Measurements from ENCODE around the gene DGKZ. TPM values are rescaled to one million over a fixed set of nuclear protein-coding genes. Genes with fewer than 3 reads are reported as not detected.

Gene DGKZ
- total and polyA plus RNA-seq, 4 donors = 4.6 to 24.3 (median 14.4) TPM

DNA sequence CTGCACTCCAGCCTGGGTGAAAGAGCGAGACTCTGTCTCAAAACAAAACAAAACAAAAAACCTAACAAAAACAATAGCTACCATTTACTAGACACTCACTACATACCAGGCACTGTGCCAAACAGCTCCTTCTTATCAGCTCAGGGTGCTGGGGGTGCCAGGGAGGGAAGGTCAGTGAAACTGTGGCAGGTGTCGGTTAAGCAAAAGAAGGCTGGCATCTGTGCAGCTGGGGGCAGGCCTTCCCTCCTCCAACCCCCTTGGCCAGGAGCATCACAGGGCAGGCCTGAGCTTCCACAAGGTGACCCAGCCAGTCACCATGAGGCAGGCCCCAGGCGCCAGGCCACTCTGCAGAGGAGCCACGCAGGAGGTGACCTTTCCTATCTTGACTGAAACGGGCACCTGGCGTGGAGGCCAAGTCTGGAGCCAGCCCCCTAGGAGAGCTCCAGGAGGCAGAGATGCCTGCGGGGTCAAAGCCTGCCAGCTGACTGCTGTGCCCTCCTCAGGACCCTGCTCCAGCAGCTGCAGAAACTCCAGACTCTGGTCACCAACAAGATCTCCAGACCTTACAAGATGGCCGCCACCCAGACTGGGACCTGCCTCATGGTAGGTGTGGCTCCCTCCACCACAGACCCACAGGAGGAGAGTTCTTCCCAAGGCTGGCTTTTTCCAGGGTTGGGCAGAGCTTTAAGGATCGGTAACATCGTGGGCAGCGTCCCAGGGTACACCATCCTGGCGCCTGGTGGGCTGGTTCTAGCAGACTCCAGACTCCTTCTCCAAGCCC, 31.3 kb upstream of the DGKZ start:
- TF ChIP-seq RAD21 (IDR thresholded peaks at IDR 0.05) (no peak), SP1 (IDR thresholded peaks at IDR 0.05) (no peak), TAF1 (conservative IDR thresholded peaks at IDR 0.05) (no peak), FOXA2 (IDR thresholded peaks at IDR 0.05) (no peak), YY1 (IDR thresholded peaks at IDR 0.05) (no peak), NR2F2 (IDR thresholded peaks at IDR 0.05) (no peak), HNF4G (IDR thresholded peaks at IDR 0.05) (no peak), FOXA1 (IDR thresholded peaks at IDR 0.05) (no peak), HNF4A (conservative IDR thresholded peaks at IDR 0.05) (no peak), RXRA (IDR thresholded peaks at IDR 0.05) (no peak)
- TF ChIP-seq, protein P1, sequence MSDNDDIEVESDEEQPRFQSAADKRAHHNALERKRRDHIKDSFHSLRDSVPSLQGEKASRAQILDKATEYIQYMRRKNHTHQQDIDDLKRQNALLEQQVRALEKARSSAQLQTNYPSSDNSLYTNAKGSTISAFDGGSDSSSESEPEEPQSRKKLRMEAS (IDR thresholded peaks at IDR 0.05) = no peak
- TF ChIP-seq, protein P2, sequence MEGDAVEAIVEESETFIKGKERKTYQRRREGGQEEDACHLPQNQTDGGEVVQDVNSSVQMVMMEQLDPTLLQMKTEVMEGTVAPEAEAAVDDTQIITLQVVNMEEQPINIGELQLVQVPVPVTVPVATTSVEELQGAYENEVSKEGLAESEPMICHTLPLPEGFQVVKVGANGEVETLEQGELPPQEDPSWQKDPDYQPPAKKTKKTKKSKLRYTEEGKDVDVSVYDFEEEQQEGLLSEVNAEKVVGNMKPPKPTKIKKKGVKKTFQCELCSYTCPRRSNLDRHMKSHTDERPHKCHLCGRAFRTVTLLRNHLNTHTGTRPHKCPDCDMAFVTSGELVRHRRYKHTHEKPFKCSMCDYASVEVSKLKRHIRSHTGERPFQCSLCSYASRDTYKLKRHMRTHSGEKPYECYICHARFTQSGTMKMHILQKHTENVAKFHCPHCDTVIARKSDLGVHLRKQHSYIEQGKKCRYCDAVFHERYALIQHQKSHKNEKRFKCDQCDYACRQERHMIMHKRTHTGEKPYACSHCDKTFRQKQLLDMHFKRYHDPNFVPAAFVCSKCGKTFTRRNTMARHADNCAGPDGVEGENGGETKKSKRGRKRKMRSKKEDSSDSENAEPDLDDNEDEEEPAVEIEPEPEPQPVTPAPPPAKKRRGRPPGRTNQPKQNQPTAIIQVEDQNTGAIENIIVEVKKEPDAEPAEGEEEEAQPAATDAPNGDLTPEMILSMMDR (IDR thresholded peaks at IDR 0.05; ENCODE audit: low read depth, low read length, missing input control) = no peak
- TF ChIP-seq, protein P3, sequence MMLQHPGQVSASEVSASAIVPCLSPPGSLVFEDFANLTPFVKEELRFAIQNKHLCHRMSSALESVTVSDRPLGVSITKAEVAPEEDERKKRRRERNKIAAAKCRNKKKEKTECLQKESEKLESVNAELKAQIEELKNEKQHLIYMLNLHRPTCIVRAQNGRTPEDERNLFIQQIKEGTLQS (IDR thresholded peaks at IDR 0.05) = no peak
- TF ChIP-seq, protein P4, sequence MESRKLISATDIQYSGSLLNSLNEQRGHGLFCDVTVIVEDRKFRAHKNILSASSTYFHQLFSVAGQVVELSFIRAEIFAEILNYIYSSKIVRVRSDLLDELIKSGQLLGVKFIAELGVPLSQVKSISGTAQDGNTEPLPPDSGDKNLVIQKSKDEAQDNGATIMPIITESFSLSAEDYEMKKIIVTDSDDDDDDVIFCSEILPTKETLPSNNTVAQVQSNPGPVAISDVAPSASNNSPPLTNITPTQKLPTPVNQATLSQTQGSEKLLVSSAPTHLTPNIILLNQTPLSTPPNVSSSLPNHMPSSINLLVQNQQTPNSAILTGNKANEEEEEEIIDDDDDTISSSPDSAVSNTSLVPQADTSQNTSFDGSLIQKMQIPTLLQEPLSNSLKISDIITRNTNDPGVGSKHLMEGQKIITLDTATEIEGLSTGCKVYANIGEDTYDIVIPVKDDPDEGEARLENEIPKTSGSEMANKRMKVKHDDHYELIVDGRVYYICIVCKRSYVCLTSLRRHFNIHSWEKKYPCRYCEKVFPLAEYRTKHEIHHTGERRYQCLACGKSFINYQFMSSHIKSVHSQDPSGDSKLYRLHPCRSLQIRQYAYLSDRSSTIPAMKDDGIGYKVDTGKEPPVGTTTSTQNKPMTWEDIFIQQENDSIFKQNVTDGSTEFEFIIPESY (IDR thresholded peaks at IDR 0.05) = no peak
- TF ChIP-seq, protein P5, sequence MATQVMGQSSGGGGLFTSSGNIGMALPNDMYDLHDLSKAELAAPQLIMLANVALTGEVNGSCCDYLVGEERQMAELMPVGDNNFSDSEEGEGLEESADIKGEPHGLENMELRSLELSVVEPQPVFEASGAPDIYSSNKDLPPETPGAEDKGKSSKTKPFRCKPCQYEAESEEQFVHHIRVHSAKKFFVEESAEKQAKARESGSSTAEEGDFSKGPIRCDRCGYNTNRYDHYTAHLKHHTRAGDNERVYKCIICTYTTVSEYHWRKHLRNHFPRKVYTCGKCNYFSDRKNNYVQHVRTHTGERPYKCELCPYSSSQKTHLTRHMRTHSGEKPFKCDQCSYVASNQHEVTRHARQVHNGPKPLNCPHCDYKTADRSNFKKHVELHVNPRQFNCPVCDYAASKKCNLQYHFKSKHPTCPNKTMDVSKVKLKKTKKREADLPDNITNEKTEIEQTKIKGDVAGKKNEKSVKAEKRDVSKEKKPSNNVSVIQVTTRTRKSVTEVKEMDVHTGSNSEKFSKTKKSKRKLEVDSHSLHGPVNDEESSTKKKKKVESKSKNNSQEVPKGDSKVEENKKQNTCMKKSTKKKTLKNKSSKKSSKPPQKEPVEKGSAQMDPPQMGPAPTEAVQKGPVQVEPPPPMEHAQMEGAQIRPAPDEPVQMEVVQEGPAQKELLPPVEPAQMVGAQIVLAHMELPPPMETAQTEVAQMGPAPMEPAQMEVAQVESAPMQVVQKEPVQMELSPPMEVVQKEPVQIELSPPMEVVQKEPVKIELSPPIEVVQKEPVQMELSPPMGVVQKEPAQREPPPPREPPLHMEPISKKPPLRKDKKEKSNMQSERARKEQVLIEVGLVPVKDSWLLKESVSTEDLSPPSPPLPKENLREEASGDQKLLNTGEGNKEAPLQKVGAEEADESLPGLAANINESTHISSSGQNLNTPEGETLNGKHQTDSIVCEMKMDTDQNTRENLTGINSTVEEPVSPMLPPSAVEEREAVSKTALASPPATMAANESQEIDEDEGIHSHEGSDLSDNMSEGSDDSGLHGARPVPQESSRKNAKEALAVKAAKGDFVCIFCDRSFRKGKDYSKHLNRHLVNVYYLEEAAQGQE (IDR thresholded peaks at IDR 0.05) = no peak
- Histone ChIP-seq H3K4me3 (ENCODE audit: low read depth in 1 of 3, low read length in 3 of 3) (no peak overlapping the region), H3K27me3 (ENCODE audit: control insufficient read depth in 4 of 4, insufficient read depth in 4 of 4, low read length in 3 of 4) (no peaks in the 10 kb centered on the region), H3K36me3 (ENCODE audit: control insufficient read depth in 4 of 4, insufficient read depth in 3 of 4, low read depth in 1 of 4, low read length in 3 of 4) (no peaks in the 10 kb centered on the region), H3K9ac (ENCODE audit: low read depth in 1 of 2, low read length in 2 of 2) (no peak overlapping the region), H3K9me3 (ENCODE audit: control insufficient read depth in 4 of 4, low read length in 3 of 4) (no peaks in the 10 kb centered on the region), H3K4me1 (ENCODE audit: control insufficient read depth in 4 of 4, insufficient read depth in 4 of 4, low read length in 3 of 4) (peaks cover 0 to 5% (median 0%) of the 10 kb centered on the region in 4 donors), H3K27ac (ENCODE audit: low read depth in 1 of 2, low read length in 2 of 2) (no peak overlapping the region)
- 84% methylated on average over 12 of the region's 12 CpGs for WGBS
- no peak for DNase-seq (ENCODE audit: low spot score)

Data from liver (tissue), 9 donors.